HCT116 (cell line): ENCODE data around the gene GMIP. TPM values are rescaled to one million over a fixed set of nuclear protein-coding genes. Genes with fewer than 3 reads are reported as not detected.
A peak's percentile ranks its signal among the peaks of the same experiment; 100 is the strongest.

ENCODE experiments used
- ATAC-seq: fragments of 200-7000 bp; cut with Tn5 transposase; 2 replicates; pipeline ENCODE4 v1.9.1; 2020; ENCODE audit warnings: mild to moderate bottlenecking, moderate library complexity
- BruUV-seq: library from RNA; stranded (reverse); fragments of 400-500 nt; replicated peaks from 2 replicates; lab custom pipeline; 2021; lab: Mats Ljungman, UMichigan
- CTCF ChIA-PET: fragments of 300-600 bp; sonication (Branson Sonifier 250); formaldehyde crosslinking; loops from one replicate; lab custom pipeline; 2021; ENCODE audit warnings: antibody characterized with exemption; lab: Charles Lee
- POLR2A ChIA-PET: fragments of 300-600, 350-600 bp; sonication (Branson Sonifier 250); formaldehyde crosslinking; loops from one replicate; lab custom pipeline; 2021; ENCODE audit warnings: antibody characterized with exemption; lab: Charles Lee
- RAD21 ChIA-PET, 2 experiments: fragments of 300-600 bp; sonication (Branson Sonifier 250); formaldehyde crosslinking; loops; one replicate each; lab custom pipeline; 2023; ENCODE audit warnings: low total read pairs in 2 of 2; ENCODE audit not compliant: uncharacterized antibody in 2 of 2, unreplicated experiment in 2 of 2, low non-redundant PET in 1 of 2; lab: Charles Lee
- DNase-seq: peaks from one replicate; pipeline ENCODE4 v3.0.0-alpha.2; 2010; ENCODE audit warnings: low read depth, low spot score
- H2AFZ ChIP-seq: fragments of 200-600 bp; shearing (Covaris generic), sonication (generic); 2 replicates; pipeline ENCODE4 v1.6.1; 2017; ENCODE audit warnings: low read depth, mixed run types, mixed read lengths, antibody characterized with exemption, low read length; ENCODE audit not compliant: poor library complexity, severe bottlenecking
- H3K27ac ChIP-seq: 2 replicates; pipeline ENCODE4 v1.5.1; 2012; ENCODE audit warnings: low read depth, low read length
- H3K27me3 ChIP-seq: fragments of 200-600 bp; sonication (generic); 2 replicates; pipeline ENCODE4 v1.6.1; 2016; ENCODE audit warnings: mixed run types, low read length, mixed read lengths; ENCODE audit not compliant: insufficient read depth
- H3K36me3 ChIP-seq, 2 experiments: fragments of 200-500 bp in 1 of 2; fragments of 200-600 bp in 1 of 2; sonication (Bioruptor generic) in 1 of 2; sonication (generic) in 1 of 2; 2 replicates each; pipeline versions ENCODE4 v1.5.1 to v1.6.1; 2014 to 2016; ENCODE audit warnings: low read length in 2 of 2, inconsistent platforms in 1 of 2, mixed read lengths in 1 of 2, mixed run types in 1 of 2; ENCODE audit not compliant: insufficient read depth in 2 of 2, control insufficient read depth in 1 of 2
- H3K4me1 ChIP-seq, 2 experiments: fragments of 200-600 bp in 1 of 2; sonication (generic) in 1 of 2; 2 replicates each; pipeline versions ENCODE4 v1.5.1 to v1.6.1; 2012 to 2017; ENCODE audit warnings: low read length in 2 of 2, inconsistent platforms in 1 of 2, mild to moderate bottlenecking in 1 of 2, mixed read lengths in 1 of 2, mixed run types in 1 of 2, moderate library complexity in 1 of 2; ENCODE audit not compliant: insufficient read depth in 2 of 2, control insufficient read depth in 1 of 2
- H3K4me2 ChIP-seq: fragments of 200-600 bp; sonication (generic); 2 replicates; pipeline ENCODE4 v1.6.1; 2017; ENCODE audit warnings: mixed run types, low read length, mixed read lengths
- H3K4me3 ChIP-seq, 2 experiments: fragments of 200-600 bp in 1 of 2; sonication (generic) in 1 of 2; replicated peaks in 1 of 2; 2 replicates each; pipeline ENCODE4 v1.5.1; 2011 to 2016; ENCODE audit warnings: low read length in 2 of 2, control low read depth in 1 of 2, low read depth in 1 of 2, mild to moderate bottlenecking in 1 of 2, mixed read lengths in 1 of 2, mixed run types in 1 of 2
- H3K79me2 ChIP-seq: fragments of 200-600 bp; sonication (generic); 2 replicates; pipeline ENCODE4 v1.6.1; 2017; ENCODE audit warnings: mild to moderate bottlenecking, mixed run types, low read length, moderate library complexity, mixed read lengths; ENCODE audit not compliant: insufficient read depth
- H3K9ac ChIP-seq: fragments of 200-600 bp; sonication (generic); 2 replicates; pipeline ENCODE4 v1.6.1; 2016; ENCODE audit warnings: low read length, mixed read lengths
- H3K9me2 ChIP-seq: fragments of 200-600 bp; sonication (generic), shearing (Covaris generic); 2 replicates; pipeline ENCODE4 v1.6.1; 2017; ENCODE audit warnings: mixed run types, mild to moderate bottlenecking, moderate library complexity; ENCODE audit not compliant: insufficient read depth
- H3K9me3 ChIP-seq, 2 experiments: fragments of 200-500 bp in 1 of 2; fragments of 200-600 bp in 1 of 2; sonication (Bioruptor generic) in 1 of 2; sonication (generic) in 1 of 2; 2 replicates each; pipeline ENCODE4 v1.6.1; 2014 to 2017; ENCODE audit warnings: low read length in 2 of 2, mixed read lengths in 2 of 2, inconsistent platforms in 1 of 2, low read depth in 1 of 2, mild to moderate bottlenecking in 1 of 2, mixed run types in 1 of 2, moderate library complexity in 1 of 2; ENCODE audit not compliant: control insufficient read depth in 1 of 2, insufficient read depth in 1 of 2
- H4K20me1 ChIP-seq: fragments of 200-600 bp; sonication (generic), shearing (Covaris generic); 2 replicates; pipeline ENCODE4 v1.6.1; 2017; ENCODE audit warnings: mixed run types, mild to moderate bottlenecking, moderate library complexity; ENCODE audit not compliant: insufficient read depth
- ATF3 ChIP-seq: IDR thresholded peaks from 2 replicates; pipeline ENCODE4 v1.6.1; 2012
- EGR1 ChIP-seq: IDR thresholded peaks from 2 replicates; pipeline ENCODE4 v1.6.1; 2012; ENCODE audit warnings: low read depth
- ELF1 ChIP-seq: IDR thresholded peaks from 2 replicates; pipeline ENCODE4 v1.6.1; 2012; ENCODE audit warnings: low read depth, borderline replicate concordance
- MAX ChIP-seq: IDR thresholded peaks from 2 replicates; pipeline ENCODE4 v1.6.1; 2012
- POLR2AphosphoS5 ChIP-seq: IDR thresholded peaks from 2 replicates; pipeline ENCODE4 v1.6.1; 2011; ENCODE audit warnings: mild to moderate bottlenecking, low read depth, low read length, moderate library complexity
- SIN3A ChIP-seq: IDR thresholded peaks from 2 replicates; pipeline ENCODE4 v1.6.1; 2012; ENCODE audit warnings: low read depth
- TCF7L2 ChIP-seq: IDR thresholded peaks from 2 replicates; pipeline ENCODE4 v1.7.0; 2011; ENCODE audit warnings: borderline replicate concordance, inconsistent platforms; ENCODE audit not compliant: insufficient read depth, insufficient read length; ENCODE audit errors: extremely low read depth
- YY1 ChIP-seq: IDR thresholded peaks from 2 replicates; pipeline ENCODE4 v1.6.1; 2011; ENCODE audit warnings: low read length, low read depth, moderate library complexity, mild to moderate bottlenecking; ENCODE audit not compliant: insufficient replicate concordance; ENCODE audit errors: extremely low read depth
- ZFX ChIP-seq: fragments of 450-650 bp; IDR thresholded peaks from 2 replicates; pipeline ENCODE4 v1.6.1; 2017
- intact Hi-C: fragments of 100-400 bp; cut with micrococcal nuclease; formaldehyde crosslinking; loops from 2 replicates; pipeline ENCODE4 v1.10.0; 2022
- total RNA-seq: library from RNA; stranded (reverse); gene quantifications from one replicate; pipeline ENCODE4 v1.2.1, GENCODE V29; 2021; ENCODE audit not compliant: unreplicated experiment
- TF ChIP-seq, protein P1 (sequence below): IDR thresholded peaks from 2 replicates; pipeline ENCODE4 v1.6.1; 2011; ENCODE audit warnings: mild to moderate bottlenecking, low read length, moderate library complexity; ENCODE audit not compliant: insufficient replicate concordance; ENCODE audit errors: extremely low read depth

Gene GMIP
- total RNA-seq, 1 experiment from 2014 or later = 16.3 TPM

DNA sequence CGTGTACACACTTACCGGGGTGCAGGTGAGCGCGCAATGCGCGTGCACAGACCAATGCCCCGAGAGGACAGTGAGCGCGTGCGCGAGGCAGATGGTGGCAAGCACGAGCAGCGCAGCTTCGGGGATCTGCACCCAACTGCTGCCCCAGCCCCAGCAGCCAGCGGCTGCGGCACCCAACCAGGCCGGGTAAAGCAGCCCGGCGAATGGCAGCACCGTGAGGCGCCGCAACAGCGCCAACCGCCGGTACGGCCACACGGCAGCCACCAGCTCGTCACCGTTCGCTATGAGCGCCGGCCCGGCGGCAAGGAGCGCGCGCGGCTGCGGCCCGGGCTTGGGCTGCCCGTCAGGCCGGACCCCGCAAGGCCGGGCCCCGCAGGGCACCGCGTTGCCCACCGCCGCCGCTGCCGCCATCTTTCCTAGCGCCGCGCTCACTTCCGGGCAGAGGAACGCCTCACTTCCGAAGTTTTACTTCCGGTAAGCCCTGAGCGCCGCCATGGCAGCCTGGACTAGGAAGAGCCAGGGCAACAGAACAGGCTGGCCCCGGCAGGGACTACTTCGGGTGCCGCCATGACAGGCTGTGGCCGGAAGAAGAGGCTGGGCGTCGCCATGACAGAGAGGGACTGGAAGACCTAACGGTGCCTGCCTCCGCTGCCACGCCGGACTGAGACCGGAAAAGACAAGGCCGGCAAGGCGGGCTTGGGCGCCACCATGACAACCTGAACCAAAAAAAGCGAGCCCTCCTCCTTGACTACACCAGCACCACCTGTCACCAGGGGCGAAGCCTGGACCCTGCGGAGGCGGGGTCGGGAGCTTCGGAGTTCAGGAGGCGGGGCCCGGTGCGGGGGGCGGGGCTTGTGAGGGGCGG, 20.0 kb upstream of the GMIP start, which contains the start of gene ATP13A1:
TSS of gene ATP13A1 (minus strand) at position 421 of the 865 bp plus-strand sequence. CDS start at position 411, 10 bp downstream.
- Histone ChIP-seq H3K9me3 (no peaks in the 10 kb centered on the region), H2AFZ (no peak within 1 kb of the TSS), H3K4me1 (peaks cover 13 to 37% of the 10 kb centered on the region in 2 experiments; a peak in 3 of 4 replicates), H3K27ac (peak within 1 kb of the TSS; percentile 92), H3K27me3 (no peaks in the 10 kb centered on the region), H4K20me1 (no peaks in the 10 kb centered on the region), H3K36me3 (peaks cover 8 to 19% of the 10 kb centered on the region in 2 experiments; a peak in 3 of 4 replicates), H3K4me3 (peak within 1 kb of the TSS; percentile 70 to 96), H3K9ac (peak within 1 kb of the TSS; percentile 95), H3K9me2 (no peaks in the 10 kb centered on the region), H3K4me2 (peak within 1 kb of the TSS; percentile 91), H3K79me2 (peaks cover 37% of the 10 kb centered on the region)
- ATAC-seq (peak; percentile 85), DNase-seq (peak; percentile 91)
- CTCF ChIA-PET = interaction anchor here (0.7 kb wide), 1 partner anchor 24 kb away, joined by 5 read pairs; no protein-coding TSS in a partner anchor
- RAD21 ChIA-PET = interaction anchor here (0.6 to 0.7 kb wide), 2 partner anchors 113 to 278 kb away, joined by 3 read pairs; no protein-coding TSS in a partner anchor
- no TSS peak for BruUV-seq
- POLR2A ChIA-PET = interaction anchor here (0.7 to 1.1 kb wide), 3 partner anchors 113 to 259 kb away, joined by 3 to 7 read pairs (median 3); no protein-coding TSS in a partner anchor
- peak; percentile 44 for TF ChIP-seq SIN3A
- peak; percentile 73 for TF ChIP-seq MAX
- TF ChIP-seq ZFX = peak; percentile 78; the same call in 1 of the 2 replicates
- peak; percentile 95 for TF ChIP-seq EGR1
- TF ChIP-seq YY1 = peak; percentile 100
- TF ChIP-seq, protein P1, sequence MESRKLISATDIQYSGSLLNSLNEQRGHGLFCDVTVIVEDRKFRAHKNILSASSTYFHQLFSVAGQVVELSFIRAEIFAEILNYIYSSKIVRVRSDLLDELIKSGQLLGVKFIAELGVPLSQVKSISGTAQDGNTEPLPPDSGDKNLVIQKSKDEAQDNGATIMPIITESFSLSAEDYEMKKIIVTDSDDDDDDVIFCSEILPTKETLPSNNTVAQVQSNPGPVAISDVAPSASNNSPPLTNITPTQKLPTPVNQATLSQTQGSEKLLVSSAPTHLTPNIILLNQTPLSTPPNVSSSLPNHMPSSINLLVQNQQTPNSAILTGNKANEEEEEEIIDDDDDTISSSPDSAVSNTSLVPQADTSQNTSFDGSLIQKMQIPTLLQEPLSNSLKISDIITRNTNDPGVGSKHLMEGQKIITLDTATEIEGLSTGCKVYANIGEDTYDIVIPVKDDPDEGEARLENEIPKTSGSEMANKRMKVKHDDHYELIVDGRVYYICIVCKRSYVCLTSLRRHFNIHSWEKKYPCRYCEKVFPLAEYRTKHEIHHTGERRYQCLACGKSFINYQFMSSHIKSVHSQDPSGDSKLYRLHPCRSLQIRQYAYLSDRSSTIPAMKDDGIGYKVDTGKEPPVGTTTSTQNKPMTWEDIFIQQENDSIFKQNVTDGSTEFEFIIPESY = no peak
- peak; percentile 72 for TF ChIP-seq TCF7L2
- TF ChIP-seq ELF1 = peak; percentile 90; the same call in 1 of the 2 replicates
- no peak for TF ChIP-seq ATF3
- peak; percentile 83 for TF ChIP-seq POLR2AphosphoS5
- intact Hi-C loops = loop anchor here (1.0 kb wide), 1 partner anchor 113 kb away; no protein-coding TSS in a partner anchor
